B cell (primary cell): Measurements from ENCODE around the gene CLEC2L.

Experiments used
- CTCF ChIP-seq: fragments of 200-600 bp; IDR thresholded peaks from one replicate; pipeline ENCODE4 v1.8.0; 2022; ENCODE audit warnings: antibody characterized with exemption, mild to moderate bottlenecking
- EZH2 ChIP-seq: IDR thresholded peaks from 2 replicates; pipeline ENCODE4 v1.6.1; 2012; ENCODE audit warnings: borderline replicate concordance, low read depth, mild to moderate bottlenecking, moderate library complexity, low read length; ENCODE audit not compliant: insufficient read depth, poor library complexity, severe bottlenecking

DNA sequence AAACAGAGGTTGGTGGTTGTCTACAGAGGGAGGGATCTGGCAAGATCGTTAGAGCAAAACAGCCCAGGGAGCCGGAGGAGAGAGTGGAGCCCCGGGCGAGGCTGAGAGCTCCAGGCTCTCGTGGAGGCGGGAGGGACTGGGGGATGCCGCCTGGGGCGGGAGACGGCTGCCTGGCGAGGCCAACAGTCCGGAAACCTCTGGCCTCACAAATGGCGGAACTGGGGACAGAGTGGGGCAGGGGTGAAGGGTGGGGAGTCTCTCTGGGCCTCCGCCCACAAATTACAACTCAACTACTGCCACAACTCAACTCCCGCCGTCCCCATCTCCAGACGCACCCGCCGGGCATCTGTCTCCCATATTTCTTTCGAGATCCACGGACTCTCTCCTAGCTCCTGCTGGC is 47.7 kb downstream of the CLEC2L start:
- TF ChIP-seq EZH2 (no peak), CTCF (no peak)
